Adrenal gland (tissue), 12 donors: ENCODE results near the gene CNST. TPM values are rescaled to one million over a fixed set of nuclear protein-coding genes. Genes with fewer than 3 reads are reported as not detected.

Source experiments
- DNase-seq, 7 donors: peaks; one replicate each; pipeline ENCODE4 v3.0.0-alpha.2; 2019 to 2020
- H3K27ac ChIP-seq, 5 donors: fragments of 200-600 bp; sonication (generic) in 4 of 5; 1 replicate in 3 of 5; 2 replicates in 2 of 5; pipeline versions ENCODE4 v1.5.1 to v1.8.0; 2016 to 2020; ENCODE audit warnings: mild to moderate bottlenecking in 1 of 5
- H3K27me3 ChIP-seq: fragments of 200-600 bp; 2 replicates; pipeline ENCODE4 v1.8.0; 2021
- H3K36me3 ChIP-seq, 2 donors: fragments of 200-600 bp; replicated peaks in 1 of 2; 1 replicate in 1 of 2; 2 replicates in 1 of 2; pipeline versions ENCODE4 v1.5.1 to v1.8.0; 2018 to 2022
- H3K4me1 ChIP-seq, 2 donors: fragments of 200-600 bp; replicated peaks in 1 of 2; 1 replicate in 1 of 2; 2 replicates in 1 of 2; pipeline versions ENCODE4 v1.5.1 to v1.8.0; 2018 to 2021
- H3K4me3 ChIP-seq, 4 donors: fragments of 200-600 bp; sonication (generic) in 3 of 4; one replicate each; pipeline ENCODE4 v1.5.1; 2016 to 2018
- H3K9me3 ChIP-seq, 3 donors: fragments of 200-600 bp; sonication (generic) in 1 of 3; replicated peaks in 1 of 3; 1 replicate in 2 of 3; 2 replicates in 1 of 3; pipeline versions ENCODE4 v1.5.1 to v1.8.0; 2016 to 2021
- POLR2A ChIP-seq, 2 donors: fragments of 450-650 bp; IDR thresholded peaks; one replicate each; pipeline ENCODE4 v1.6.1; 2017; ENCODE audit warnings: antibody characterized with exemption in 2 of 2, mild to moderate bottlenecking in 2 of 2, moderate library complexity in 1 of 2
- WGBS, 4 donors: extraction: QIAGEN DNeasy Blood & Tissue Kit in 2 of 4; methylation state at CpG; one replicate each; pipeline versions ENCODE4 v1.1.5 to v1.1.7; 2013 to 2017; 5-methylcytosine and 5-hydroxymethylcytosine counted together
- intact Hi-C, 2 donors: fragments of 100-400 bp; cut with DNase I; formaldehyde crosslinking; loops; one replicate each; pipeline versions ENCODE4 v1.14.1 to v1.15.0; 2022 to 2023
- polyA plus RNA-seq, 3 donors: library from polyadenylated mRNA; stranded (reverse); fragments of 200-250 nt in 2 of 3; fragments of 350-450 nt in 1 of 3; fragmentation: Illumina TruSeq in 1 of 3; extraction: RNeasy Lipid Tissue Mini Kit (QIAGEN cat#74804) in 1 of 3; gene quantifications; one replicate each; pipeline ENCODE4 v1.2.3, GENCODE V29; 2013 to 2014
- total RNA-seq, 9 donors: library from RNA; depleted of rRNA in 4 of 9; stranded (reverse); fragments of >200 nt in 4 of 9; fragments of 120-200 nt in 1 of 9; fragmentation: NEBNext Ultra II Directional in 1 of 9; extraction: Animal tissue kit (Norgen Biotek cat#: 25700) in 1 of 9; gene quantifications; one replicate each; pipeline versions ENCODE4 v1.1.0 to v1.2.4, GENCODE V29; 2013 to 2023
- TF ChIP-seq, protein P1 (sequence below), 6 experiments: fragments of 450-650 bp in 4 of 6; fragments of 200-600 bp in 2 of 6; sonication (generic) in 1 of 6; IDR thresholded peaks; 1 replicate in 5 of 6; 2 replicates in 1 of 6; pipeline versions ENCODE4 v1.5.1 to v1.8.0; 2016 to 2021; ENCODE audit warnings: antibody characterized with exemption in 6 of 6, mild to moderate bottlenecking in 2 of 6, moderate library complexity in 1 of 6
- donor health status: healthy with polysubstance abuse.
- donor health status: Bipolar disorder and iron deficiency.
- donor health status: DM: yes; HTN: yes; CAD: no.
- donor health status: DM: no; HTN: no; CAD: no.
- donor health status: DM: no; HTN: no; CAD: no.
- donor health status: DM: yes; HTN: yes; CAD: no.

CNST gene
- total and polyA plus RNA-seq, 12 donors: 11.4 to 85.6 (median 47.3) TPM

GRCh38 chr1:246638941-246639655 lies 72.8 kb downstream of the CNST start:
- H3K27ac ChIP-seq: no peak overlapping the region
- peaks cover 0 to 22% of the 10 kb centered on the region in 2 donors for H3K4me1 ChIP-seq
- intact Hi-C loops: no loop called here
- WGBS, 4 donors: 91 to 96% (median 94%) methylated on average over 16 of the region's 16 CpGs
- no peaks in the 10 kb centered on the region for H3K27me3 ChIP-seq
- no peaks in the 10 kb centered on the region for H3K9me3 ChIP-seq
- no peak for TF ChIP-seq POLR2A (IDR thresholded peaks at IDR 0.05)
- TF ChIP-seq, protein P1, sequence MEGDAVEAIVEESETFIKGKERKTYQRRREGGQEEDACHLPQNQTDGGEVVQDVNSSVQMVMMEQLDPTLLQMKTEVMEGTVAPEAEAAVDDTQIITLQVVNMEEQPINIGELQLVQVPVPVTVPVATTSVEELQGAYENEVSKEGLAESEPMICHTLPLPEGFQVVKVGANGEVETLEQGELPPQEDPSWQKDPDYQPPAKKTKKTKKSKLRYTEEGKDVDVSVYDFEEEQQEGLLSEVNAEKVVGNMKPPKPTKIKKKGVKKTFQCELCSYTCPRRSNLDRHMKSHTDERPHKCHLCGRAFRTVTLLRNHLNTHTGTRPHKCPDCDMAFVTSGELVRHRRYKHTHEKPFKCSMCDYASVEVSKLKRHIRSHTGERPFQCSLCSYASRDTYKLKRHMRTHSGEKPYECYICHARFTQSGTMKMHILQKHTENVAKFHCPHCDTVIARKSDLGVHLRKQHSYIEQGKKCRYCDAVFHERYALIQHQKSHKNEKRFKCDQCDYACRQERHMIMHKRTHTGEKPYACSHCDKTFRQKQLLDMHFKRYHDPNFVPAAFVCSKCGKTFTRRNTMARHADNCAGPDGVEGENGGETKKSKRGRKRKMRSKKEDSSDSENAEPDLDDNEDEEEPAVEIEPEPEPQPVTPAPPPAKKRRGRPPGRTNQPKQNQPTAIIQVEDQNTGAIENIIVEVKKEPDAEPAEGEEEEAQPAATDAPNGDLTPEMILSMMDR (IDR thresholded peaks at IDR 0.05): no peak
- H3K36me3 ChIP-seq: peaks cover 0 to 16% of the 10 kb centered on the region in 2 donors
- no peak overlapping the region for H3K4me3 ChIP-seq
- DNase-seq: peak in 1 of 7 donors; percentile 47

DNA sequence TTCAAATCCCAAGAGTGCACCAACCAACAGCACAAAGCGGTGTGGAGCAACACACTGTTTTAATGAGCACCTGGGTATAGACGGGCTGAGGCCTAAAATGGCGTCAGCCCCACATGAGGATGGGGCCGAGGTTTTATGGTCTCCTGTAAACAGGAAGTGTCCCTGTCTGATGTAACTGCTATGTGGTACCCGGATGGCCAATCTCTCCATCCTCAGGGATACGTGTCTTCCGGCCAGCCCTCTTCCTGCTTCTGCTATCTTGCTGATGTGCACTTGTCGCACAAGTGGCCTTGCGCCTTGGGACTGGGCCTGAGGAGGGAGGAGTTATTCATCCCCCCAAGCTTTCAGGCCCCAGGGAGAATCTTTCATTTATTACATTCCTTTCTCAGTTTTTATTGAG lies 73.5 kb downstream of the CNST start:
- intact Hi-C loops: loop anchor here in 1 of 2 donors (10.0 kb wide), 1 partner anchor 85 kb away; no protein-coding TSS in a partner anchor
- no peaks in the 10 kb centered on the region for H3K27me3 ChIP-seq
- H3K27ac ChIP-seq: no peak overlapping the region
- no peaks in the 10 kb centered on the region for H3K9me3 ChIP-seq
- TF ChIP-seq POLR2A (IDR thresholded peaks at IDR 0.05): no peak
- TF ChIP-seq, protein P1 (IDR thresholded peaks at IDR 0.05): no peak
- peak in 3 of 7 donors; percentile 7 to 48 (median 27) for DNase-seq
- H3K36me3 ChIP-seq: peaks cover 0 to 17% of the 10 kb centered on the region in 2 donors
- H3K4me3 ChIP-seq: no peak overlapping the region
- WGBS, 4 donors: 75 to 82% (median 80%) methylated on average over 8 to 9 of the region's 9 CpGs
- H3K4me1 ChIP-seq: peaks cover 0 to 22% of the 10 kb centered on the region in 2 donors

GRCh38 chr1:246640747-246641146 lies 74.5 kb downstream of the CNST start:
- intact Hi-C loops: loop anchor here in 1 of 2 donors (10.0 kb wide), 1 partner anchor 86 kb away; no protein-coding TSS in a partner anchor
- no peaks in the 10 kb centered on the region for H3K9me3 ChIP-seq
- H3K4me1 ChIP-seq: peaks cover 0 to 22% of the 10 kb centered on the region in 2 donors
- H3K4me3 ChIP-seq: no peak overlapping the region
- H3K27me3 ChIP-seq: no peaks in the 10 kb centered on the region
- H3K27ac ChIP-seq: peak overlapping the region in 1 of 5 donors; percentile 1
- TF ChIP-seq, protein P1 (IDR thresholded peaks at IDR 0.05): no peak
- no peak for TF ChIP-seq POLR2A (IDR thresholded peaks at IDR 0.05)
- WGBS, 4 donors: 91 to 97% (median 93%) methylated on average over 2 of the region's 2 CpGs
- peaks cover 0 to 20% of the 10 kb centered on the region in 2 donors for H3K36me3 ChIP-seq
- DNase-seq: no peak

DNA sequence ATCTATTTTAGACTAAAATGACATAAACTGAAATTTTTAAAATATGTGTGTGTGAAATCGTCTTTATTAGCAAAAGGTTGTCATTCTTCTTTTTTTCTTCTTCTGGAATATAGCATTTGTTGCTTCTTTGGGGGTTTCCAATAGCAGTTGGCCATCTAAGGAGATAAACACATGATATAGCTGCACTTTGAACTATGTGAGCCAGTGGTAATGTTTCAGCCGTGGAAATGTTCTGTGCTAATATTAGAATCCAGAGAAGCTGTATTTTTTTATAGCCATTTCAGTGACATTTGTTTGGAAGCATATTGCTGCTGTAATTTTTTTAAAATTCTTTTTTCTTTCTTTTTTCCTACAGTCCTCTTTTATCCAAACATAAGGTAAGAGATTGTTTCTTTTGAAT lies 75.1 kb downstream of the CNST start:
- Histone ChIP-seq H3K4me1 (peaks cover 0 to 22% of the 10 kb centered on the region in 2 donors), H3K27me3 (no peaks in the 10 kb centered on the region), H3K36me3 (peaks cover 0 to 22% of the 10 kb centered on the region in 2 donors), H3K9me3 (no peaks in the 10 kb centered on the region), H3K27ac (peak overlapping the region in 2 of 5 donors; percentile 8 to 42), H3K4me3 (no peak overlapping the region)
- DNase-seq: no peak
- WGBS, 4 donors: 31 to 44% (median 36%) methylated on average over 2 of the region's 2 CpGs
- TF ChIP-seq, protein P1 (IDR thresholded peaks at IDR 0.05): no peak
- TF ChIP-seq POLR2A (IDR thresholded peaks at IDR 0.05): no peak
- intact Hi-C loops: loop anchor here in 1 of 2 donors (10.0 kb wide), 1 partner anchor 87 kb away; no protein-coding TSS in a partner anchor
